Transverse colon (tissue), 3 donors: ENCODE results near the gene S1PR1.

Source experiments
- EP300 ChIP-seq: sonication (generic); formaldehyde crosslinking; IDR thresholded peaks from one replicate; pipeline ENCODE4 v1.6.1; 2017; ENCODE audit warnings: antibody characterized with exemption, low read depth
- TF ChIP-seq, protein P1 (sequence below), 5 experiments: fragments of 200-600 bp in 3 of 5; fragments of 450-650 bp in 2 of 5; sonication (generic) in 3 of 5; IDR thresholded peaks; 1 replicate in 2 of 5; 2 replicates in 3 of 5; pipeline ENCODE4 v1.5.1; 2016 to 2017; ENCODE audit warnings: antibody characterized with exemption in 5 of 5, inconsistent platforms in 3 of 5, mild to moderate bottlenecking in 2 of 5, moderate library complexity in 1 of 5

DNA sequence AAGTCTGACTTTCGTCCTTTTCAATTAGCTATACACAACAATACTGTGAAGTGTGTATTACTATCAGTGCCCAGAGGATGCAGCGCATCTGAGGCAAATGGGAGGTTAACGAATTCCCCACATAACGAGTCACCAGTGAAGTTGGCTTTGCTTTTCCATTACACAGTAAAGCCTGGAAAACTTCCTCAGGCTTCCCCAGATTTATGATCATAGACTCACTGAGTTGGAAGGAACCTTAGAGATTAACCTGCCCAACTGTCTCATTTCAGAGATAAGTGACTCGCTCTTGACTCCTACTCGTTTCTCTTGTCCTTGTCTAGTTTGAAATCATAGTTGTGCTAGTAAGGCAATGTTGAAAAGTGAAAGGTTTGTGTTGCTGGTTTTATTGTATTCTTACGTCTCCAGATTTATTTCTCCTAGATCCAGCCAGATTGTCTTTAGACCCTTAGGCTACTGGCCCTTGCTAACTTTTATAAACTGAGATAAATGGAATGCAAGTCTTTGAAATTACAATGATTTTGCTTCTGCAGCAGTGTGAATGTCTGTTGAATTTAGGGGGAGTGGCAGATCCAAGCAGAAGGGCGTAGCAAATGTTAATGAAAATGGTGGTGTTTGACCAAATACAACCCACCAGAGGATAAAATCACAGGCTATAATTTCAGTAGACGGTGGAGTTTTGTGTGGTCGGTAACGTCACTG is 17.3 kb downstream of the S1PR1 start:
- TF ChIP-seq, protein P1, sequence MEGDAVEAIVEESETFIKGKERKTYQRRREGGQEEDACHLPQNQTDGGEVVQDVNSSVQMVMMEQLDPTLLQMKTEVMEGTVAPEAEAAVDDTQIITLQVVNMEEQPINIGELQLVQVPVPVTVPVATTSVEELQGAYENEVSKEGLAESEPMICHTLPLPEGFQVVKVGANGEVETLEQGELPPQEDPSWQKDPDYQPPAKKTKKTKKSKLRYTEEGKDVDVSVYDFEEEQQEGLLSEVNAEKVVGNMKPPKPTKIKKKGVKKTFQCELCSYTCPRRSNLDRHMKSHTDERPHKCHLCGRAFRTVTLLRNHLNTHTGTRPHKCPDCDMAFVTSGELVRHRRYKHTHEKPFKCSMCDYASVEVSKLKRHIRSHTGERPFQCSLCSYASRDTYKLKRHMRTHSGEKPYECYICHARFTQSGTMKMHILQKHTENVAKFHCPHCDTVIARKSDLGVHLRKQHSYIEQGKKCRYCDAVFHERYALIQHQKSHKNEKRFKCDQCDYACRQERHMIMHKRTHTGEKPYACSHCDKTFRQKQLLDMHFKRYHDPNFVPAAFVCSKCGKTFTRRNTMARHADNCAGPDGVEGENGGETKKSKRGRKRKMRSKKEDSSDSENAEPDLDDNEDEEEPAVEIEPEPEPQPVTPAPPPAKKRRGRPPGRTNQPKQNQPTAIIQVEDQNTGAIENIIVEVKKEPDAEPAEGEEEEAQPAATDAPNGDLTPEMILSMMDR (IDR thresholded peaks at IDR 0.05) = no peak
- no peak for TF ChIP-seq EP300
